Sigmoid colon (tissue), 7 donors: ENCODE data around the gene PHC2. TPM values are rescaled to one million over a fixed set of nuclear protein-coding genes. Genes with fewer than 3 reads are reported as not detected.

Experiments
- DNase-seq: peaks from one replicate; pipeline ENCODE4 v3.0.0-alpha.2; 2019
- H3K27ac ChIP-seq, 4 donors: fragments of 200-600 bp; sonication (generic); one replicate each; pipeline ENCODE4 v1.5.1; 2016 to 2019; ENCODE audit warnings: mild to moderate bottlenecking in 1 of 4
- H3K27me3 ChIP-seq, 3 donors: fragments of 200-600 bp; sonication (generic); one replicate each; pipeline ENCODE4 v1.5.1; 2019; ENCODE audit warnings: mild to moderate bottlenecking in 1 of 3
- H3K36me3 ChIP-seq, 4 donors: fragments of 200-600 bp; sonication (generic); one replicate each; pipeline ENCODE4 v1.5.1; 2016 to 2019
- H3K4me1 ChIP-seq, 4 donors: fragments of 200-600 bp; sonication (generic); one replicate each; pipeline ENCODE4 v1.5.1; 2017 to 2019
- H3K4me3 ChIP-seq, 4 donors: fragments of 200-600 bp; sonication (generic); one replicate each; pipeline ENCODE4 v1.5.1; 2017 to 2019; ENCODE audit warnings: mild to moderate bottlenecking in 2 of 4, moderate library complexity in 1 of 4
- H3K9me3 ChIP-seq, 4 donors: fragments of 200-600 bp in 3 of 4; sonication (generic) in 3 of 4; one replicate each; pipeline versions ENCODE4 v1.5.1 to v1.6.1; 2013 to 2019
- EP300 ChIP-seq, 4 donors: sonication (generic); formaldehyde crosslinking; IDR thresholded peaks; one replicate each; pipeline ENCODE4 v1.6.1; 2017; ENCODE audit warnings: antibody characterized with exemption in 4 of 4
- POLR2A ChIP-seq, 2 donors: fragments of 450-650 bp; IDR thresholded peaks; one replicate each; pipeline ENCODE4 v1.6.1; 2016; ENCODE audit warnings: antibody characterized with exemption in 2 of 2, mild to moderate bottlenecking in 2 of 2, moderate library complexity in 2 of 2
- POLR2AphosphoS5 ChIP-seq, 4 donors: sonication (generic); formaldehyde crosslinking; IDR thresholded peaks; one replicate each; pipeline ENCODE4 v1.6.1; 2017; ENCODE audit warnings: antibody characterized with exemption in 4 of 4
- WGBS, 2 donors: extraction: QIAGEN DNeasy Blood & Tissue Kit; methylation state at CpG; one replicate each; pipeline ENCODE4 v1.1.7; 2013; 5-methylcytosine and 5-hydroxymethylcytosine counted together
- intact Hi-C: fragments of 100-400 bp; cut with DNase I; formaldehyde crosslinking; loops from one replicate; pipeline ENCODE4 v1.15.1; 2023
- polyA plus RNA-seq, 3 donors: library from polyadenylated mRNA; stranded (reverse); fragments of 200-250 nt; gene quantifications; one replicate each; pipeline ENCODE4 v1.2.3, GENCODE V29; 2013
- total RNA-seq, 4 donors: library from RNA; depleted of rRNA; stranded (reverse); fragments of >200 nt; gene quantifications; one replicate each; pipeline ENCODE4 v1.1.0, GENCODE V29; 2016
- TF ChIP-seq, protein P1 (sequence below), 4 experiments: fragments of 450-650 bp in 3 of 4; fragments of 200-600 bp in 1 of 4; IDR thresholded peaks; one replicate each; pipeline ENCODE4 v1.5.1; 2016 to 2019; ENCODE audit warnings: antibody characterized with exemption in 4 of 4, mild to moderate bottlenecking in 3 of 4, moderate library complexity in 2 of 4
- donor health status: healthy with polysubstance abuse.
- donor health status: Bipolar disorder and iron deficiency.
- donor health status: healthy.

The PHC2 gene
- total and polyA plus RNA-seq, 7 donors, result 56.2 to 199 (median 96.3) TPM

GRCh38 chr1:33424205-33424604 lies 6.7 kb downstream of the PHC2 start:
- Histone ChIP-seq H3K4me1 (peaks cover 0 to 48% (median 25%) of the 10 kb centered on the region in 4 donors), H3K27me3 (no peaks in the 10 kb centered on the region), H3K4me3 (no peak overlapping the region), H3K36me3 (no peaks in the 10 kb centered on the region), H3K27ac (peak overlapping the region in 3 of 4 donors; percentile 10 to 65 (median 37)), H3K9me3 (no peaks in the 10 kb centered on the region)
- WGBS, 2 donors, result 73 to 81% methylated on average over 4 of the region's 4 CpGs
- no peak for DNase-seq
- TF ChIP-seq EP300 (IDR thresholded peaks at IDR 0.05) (no peak), POLR2AphosphoS5 (IDR thresholded peaks at IDR 0.05) (no peak), POLR2A (IDR thresholded peaks at IDR 0.05) (no peak)
- TF ChIP-seq, protein P1, sequence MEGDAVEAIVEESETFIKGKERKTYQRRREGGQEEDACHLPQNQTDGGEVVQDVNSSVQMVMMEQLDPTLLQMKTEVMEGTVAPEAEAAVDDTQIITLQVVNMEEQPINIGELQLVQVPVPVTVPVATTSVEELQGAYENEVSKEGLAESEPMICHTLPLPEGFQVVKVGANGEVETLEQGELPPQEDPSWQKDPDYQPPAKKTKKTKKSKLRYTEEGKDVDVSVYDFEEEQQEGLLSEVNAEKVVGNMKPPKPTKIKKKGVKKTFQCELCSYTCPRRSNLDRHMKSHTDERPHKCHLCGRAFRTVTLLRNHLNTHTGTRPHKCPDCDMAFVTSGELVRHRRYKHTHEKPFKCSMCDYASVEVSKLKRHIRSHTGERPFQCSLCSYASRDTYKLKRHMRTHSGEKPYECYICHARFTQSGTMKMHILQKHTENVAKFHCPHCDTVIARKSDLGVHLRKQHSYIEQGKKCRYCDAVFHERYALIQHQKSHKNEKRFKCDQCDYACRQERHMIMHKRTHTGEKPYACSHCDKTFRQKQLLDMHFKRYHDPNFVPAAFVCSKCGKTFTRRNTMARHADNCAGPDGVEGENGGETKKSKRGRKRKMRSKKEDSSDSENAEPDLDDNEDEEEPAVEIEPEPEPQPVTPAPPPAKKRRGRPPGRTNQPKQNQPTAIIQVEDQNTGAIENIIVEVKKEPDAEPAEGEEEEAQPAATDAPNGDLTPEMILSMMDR (IDR thresholded peaks at IDR 0.05), result no peak
- intact Hi-C loops, result no loop called here

DNA sequence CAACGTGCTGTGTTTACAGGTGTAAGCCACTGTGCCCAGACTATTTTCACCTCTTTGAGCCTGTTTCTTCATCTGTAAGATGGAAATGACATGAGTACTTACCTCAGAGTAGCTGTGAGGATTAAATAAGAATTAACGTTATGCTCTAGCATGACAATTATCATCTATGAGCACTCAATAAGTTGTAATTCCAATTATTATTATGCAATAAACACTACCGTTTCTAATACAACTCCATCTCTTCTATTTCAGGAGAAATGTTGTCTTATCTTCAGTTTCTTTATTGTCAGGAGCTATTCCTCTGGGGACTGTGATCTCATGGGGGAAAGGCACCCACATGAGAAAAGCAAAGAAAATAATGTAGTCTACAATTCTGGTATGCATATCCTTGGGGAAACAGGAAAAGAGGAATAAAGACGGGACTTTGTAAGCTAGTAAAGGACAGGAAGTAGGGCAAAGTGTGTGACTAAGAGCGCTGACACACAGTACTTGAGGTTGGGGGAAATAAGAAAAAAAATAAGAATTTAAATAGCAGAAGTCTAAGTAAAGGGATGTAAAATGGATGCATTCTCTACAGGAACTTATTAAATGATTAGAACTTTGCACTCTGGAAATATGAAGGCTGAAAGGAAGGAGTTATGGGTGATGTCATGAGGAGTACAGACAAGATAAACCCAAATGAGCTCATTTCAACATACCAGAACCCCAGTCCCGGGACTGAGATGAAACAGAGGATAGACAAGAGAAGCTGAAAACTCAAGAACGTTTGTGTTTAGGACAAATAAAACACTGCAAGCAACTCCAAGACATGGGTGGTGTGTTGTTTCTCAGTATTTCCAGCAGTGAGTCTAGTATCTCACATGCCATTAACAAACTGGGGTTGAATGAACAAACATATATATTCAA lies 9.8 kb downstream of the PHC2 start:
- H3K4me1 ChIP-seq, result peaks cover 0 to 20% (median 8%) of the 10 kb centered on the region in 4 donors
- no peak overlapping the region for H3K4me3 ChIP-seq
- no peak for DNase-seq
- no peaks in the 10 kb centered on the region for H3K27me3 ChIP-seq
- no peaks in the 10 kb centered on the region for H3K36me3 ChIP-seq
- H3K27ac ChIP-seq, result peak overlapping the region in 1 of 4 donors; percentile 46
- intact Hi-C loops, result no loop called here
- WGBS, 2 donors, result 61 to 69% methylated on average over 7 of the region's 7 CpGs
- H3K9me3 ChIP-seq, result peaks cover 0 to 3% (median 0%) of the 10 kb centered on the region in 4 donors
- TF ChIP-seq POLR2AphosphoS5 (IDR thresholded peaks at IDR 0.05) (no peak), POLR2A (IDR thresholded peaks at IDR 0.05) (no peak), EP300 (IDR thresholded peaks at IDR 0.05) (no peak)
- TF ChIP-seq, protein P1 (IDR thresholded peaks at IDR 0.05), result no peak

DNA sequence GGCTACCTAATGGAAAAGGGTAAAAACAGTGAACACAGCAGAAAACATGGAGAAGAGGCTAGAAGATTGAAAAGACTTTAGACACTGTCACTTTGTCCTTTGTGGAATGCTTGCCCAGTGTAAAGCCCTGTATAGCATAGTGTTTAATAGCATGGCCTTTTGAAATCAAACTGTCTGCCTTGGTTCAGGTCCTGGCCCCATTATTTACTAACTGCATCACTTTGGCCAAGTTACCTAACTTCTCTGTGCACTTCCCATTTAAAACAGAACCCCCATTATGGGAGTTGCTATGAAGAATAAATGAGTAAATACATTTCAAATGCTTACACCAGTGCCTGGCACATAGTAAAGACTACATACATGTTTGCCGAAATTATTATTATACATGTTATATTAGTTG lies 12.1 kb downstream of the PHC2 start:
- no peak overlapping the region for H3K27ac ChIP-seq
- peaks cover 0 to 14% (median 7%) of the 10 kb centered on the region in 4 donors for H3K4me1 ChIP-seq
- peaks cover 0 to 6% (median 0%) of the 10 kb centered on the region in 4 donors for H3K9me3 ChIP-seq
- H3K36me3 ChIP-seq, result no peaks in the 10 kb centered on the region
- H3K4me3 ChIP-seq, result no peak overlapping the region
- no peaks in the 10 kb centered on the region for H3K27me3 ChIP-seq
- TF ChIP-seq POLR2AphosphoS5 (IDR thresholded peaks at IDR 0.05), result no peak
- no peak for TF ChIP-seq POLR2A (IDR thresholded peaks at IDR 0.05)
- TF ChIP-seq EP300 (IDR thresholded peaks at IDR 0.05), result no peak
- TF ChIP-seq, protein P1 (IDR thresholded peaks at IDR 0.05), result no peak
- DNase-seq, result no peak
- 96 to 100% methylated on average over 1 of the region's 1 CpG for WGBS, 2 donors
- intact Hi-C loops, result no loop called here

DNA sequence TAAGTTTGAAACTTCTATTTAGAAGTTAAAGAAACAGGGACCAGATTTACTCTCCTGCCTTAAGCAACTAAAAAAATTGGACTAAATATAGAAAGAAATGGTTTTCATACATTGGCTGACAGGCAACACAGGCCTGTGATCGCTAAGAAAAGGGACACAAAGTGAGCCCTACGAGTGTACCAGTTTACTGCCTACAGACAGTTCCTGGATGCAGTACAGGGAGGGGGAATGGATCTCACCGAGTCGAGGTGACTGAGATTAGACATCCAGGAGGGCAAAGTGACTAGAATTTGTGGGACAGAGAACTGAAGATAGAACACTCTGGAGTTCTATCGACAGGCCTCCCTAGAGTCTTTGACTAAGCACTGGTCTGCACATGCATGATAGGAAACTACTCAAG lies 16.0 kb downstream of the PHC2 start:
- 69 to 81% methylated on average over 5 of the region's 5 CpGs for WGBS, 2 donors
- TF ChIP-seq POLR2A (IDR thresholded peaks at IDR 0.05) (no peak), EP300 (IDR thresholded peaks at IDR 0.05) (no peak), POLR2AphosphoS5 (IDR thresholded peaks at IDR 0.05) (no peak)
- TF ChIP-seq, protein P1 (IDR thresholded peaks at IDR 0.05), result no peak
- intact Hi-C loops, result no loop called here
- Histone ChIP-seq H3K4me3 (no peak overlapping the region), H3K36me3 (no peaks in the 10 kb centered on the region), H3K27me3 (no peaks in the 10 kb centered on the region), H3K9me3 (peaks cover 0 to 6% (median 0%) of the 10 kb centered on the region in 4 donors), H3K4me1 (peaks cover 0 to 16% (median 12%) of the 10 kb centered on the region in 4 donors), H3K27ac (no peak overlapping the region)
- DNase-seq, result no peak
